GM19455 (cell line): Measurements from ENCODE around the gene GXYLT2.
"Not testable (repeated sequence)": the region's sequence is repeated elsewhere in the genome, so short reads cannot be mapped to it uniquely, and the experiment has no call there.

Experiments used
- ATAC-seq: cut with Tn5 transposase; IDR thresholded peaks from one replicate; pipeline ENCODE4 v1.9.1; 2021; ENCODE audit not compliant: unreplicated experiment

Gene GXYLT2

DNA sequence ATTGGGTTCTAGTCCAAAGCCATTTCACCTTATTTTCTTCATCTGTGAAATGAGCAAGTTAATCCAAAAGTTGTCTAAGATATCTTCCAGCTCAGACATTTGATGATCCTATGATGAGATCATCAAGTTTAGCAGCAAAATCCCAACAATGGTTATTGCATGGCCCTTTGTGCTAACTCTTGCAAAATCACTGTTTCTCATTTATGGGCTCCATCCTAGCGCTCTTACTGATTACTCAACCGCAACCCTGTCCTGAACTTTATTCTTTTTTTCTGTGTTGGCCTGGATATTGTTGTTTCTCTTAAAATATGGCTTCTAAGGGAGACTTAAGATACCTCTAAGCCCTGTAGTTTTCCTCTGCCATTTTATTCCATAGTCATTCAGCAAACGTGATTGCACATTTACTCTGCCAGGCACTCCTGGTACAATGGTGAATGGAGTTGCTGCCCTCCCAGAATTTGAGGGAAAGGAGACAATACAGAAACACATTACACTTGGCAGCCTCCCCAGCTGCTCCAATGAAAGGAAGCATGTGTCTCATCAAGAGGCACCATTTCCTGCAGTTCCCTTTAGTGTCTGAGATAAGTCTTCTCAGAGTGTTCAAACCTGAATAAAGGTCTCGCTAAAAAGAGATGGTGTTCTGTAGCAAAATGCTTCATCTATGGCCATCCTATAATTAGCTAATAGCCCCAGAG, 4.4 kb downstream of the GXYLT2 start:
- no peak for ATAC-seq

DNA sequence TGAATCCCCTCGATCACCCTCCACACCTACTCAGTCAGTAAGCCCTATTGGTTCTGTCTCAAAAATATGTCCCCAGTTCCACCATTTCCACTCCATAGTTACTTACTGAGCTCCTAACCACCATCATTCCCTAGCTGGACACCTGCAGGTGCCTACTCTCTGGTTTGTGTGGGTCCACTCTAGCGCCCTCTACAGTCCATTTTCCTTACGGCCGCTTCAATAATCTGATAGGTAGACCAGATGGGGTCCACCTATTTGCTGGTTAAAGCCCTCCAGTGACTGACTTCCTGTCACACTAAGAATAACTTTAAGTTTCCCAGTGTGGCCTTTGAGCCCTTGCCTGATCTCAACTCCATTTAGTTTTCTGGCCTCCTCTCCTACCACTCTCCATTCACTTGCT, 5.0 kb downstream of the GXYLT2 start:
- no peak for ATAC-seq

DNA sequence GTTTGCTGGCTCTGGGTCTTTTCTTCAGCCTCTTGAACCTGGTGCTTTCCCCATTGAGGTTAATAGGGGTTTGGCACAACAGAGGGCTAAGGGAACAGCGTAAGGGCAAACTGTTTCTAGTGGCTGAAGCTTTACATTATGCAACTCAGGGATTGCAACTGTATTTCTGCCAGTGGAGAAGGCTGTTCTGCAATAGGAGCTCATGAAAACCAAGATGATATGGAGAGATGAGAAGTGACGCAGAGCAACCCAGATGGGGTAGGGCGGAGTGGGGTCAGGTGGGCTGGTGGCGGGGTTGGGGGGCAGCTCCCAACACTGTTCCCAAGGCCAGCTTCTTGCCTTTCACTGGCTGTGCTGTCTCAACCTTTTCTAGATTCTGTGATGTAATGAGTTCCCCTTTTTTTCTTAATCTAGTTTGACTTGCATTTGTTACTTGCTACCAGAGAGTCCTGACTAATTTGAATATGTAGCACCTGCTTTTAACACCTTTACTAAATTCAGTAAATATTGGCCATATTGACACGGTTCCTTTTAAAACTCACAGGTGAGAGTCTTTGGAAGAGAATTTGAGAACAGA, 7.2 kb downstream of the GXYLT2 start:
- ATAC-seq: no peak

DNA sequence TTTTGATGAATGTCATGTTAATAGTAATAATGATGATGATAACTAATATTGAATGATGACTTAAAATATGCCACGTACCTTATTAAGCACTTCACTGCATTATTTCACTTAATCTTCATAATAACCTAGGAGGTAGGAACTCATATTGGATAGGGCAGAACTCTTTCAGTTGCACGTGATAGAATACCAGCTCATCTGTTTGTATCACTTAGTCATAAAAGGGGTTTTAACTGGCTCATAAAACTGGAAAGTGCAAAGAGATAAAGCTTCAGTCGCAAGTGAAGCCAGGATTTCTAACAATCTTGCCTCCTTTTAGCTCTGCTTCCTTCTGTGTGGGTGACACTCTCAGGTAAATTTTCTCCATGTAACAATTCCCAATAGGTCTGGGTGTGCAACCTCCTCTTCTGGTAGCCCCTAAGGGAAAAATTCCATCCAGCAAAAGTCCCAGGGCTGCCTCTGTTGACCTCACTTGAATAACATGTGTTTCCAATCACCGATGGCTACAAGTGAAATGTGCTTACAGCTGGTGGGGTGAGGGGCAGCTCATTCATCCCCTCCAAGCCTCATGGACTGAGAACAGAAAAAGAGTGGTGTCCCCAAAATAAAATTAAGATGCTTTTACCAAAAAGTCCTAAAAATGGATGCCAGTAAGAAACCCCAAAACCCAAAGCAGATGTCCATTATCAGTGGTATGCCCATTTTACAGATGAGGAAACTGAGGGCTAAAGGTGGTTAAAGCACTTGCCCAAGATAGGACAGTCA, 9.3 kb downstream of the GXYLT2 start:
- ATAC-seq: no peak

DNA sequence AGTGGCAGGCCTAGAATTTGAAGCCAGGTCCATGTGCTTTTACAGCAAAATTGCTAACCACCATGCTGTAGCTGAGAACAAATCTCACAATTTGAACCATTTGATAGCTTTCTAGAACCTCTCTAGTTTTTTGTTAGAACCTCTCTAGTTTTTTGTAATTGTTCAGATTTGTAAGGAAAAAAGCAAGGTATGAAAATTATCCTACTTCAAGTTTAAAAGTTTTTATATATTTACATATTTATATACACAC, 9.8 kb downstream of the GXYLT2 start:
- ATAC-seq: no peak

DNA sequence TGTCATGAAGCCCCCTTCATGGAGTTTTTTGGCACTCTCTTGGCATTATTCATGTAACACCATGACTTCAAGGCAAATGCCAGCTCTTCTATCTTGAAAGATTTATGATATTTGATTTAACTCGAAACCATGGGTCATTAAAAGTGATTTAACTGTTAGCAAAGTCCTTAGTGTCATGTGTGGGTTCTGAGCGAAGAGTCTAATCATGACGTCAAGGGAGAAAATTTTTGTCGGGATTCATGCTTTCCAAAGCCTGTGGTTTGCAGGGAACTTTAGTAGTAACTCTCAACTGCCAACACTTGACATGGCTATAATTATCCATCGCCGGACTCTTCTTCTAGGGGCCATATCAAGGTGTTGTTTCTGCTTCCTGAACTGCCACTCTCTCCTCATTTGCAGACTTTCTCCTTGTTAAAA, 11.5 kb downstream of the GXYLT2 start:
- ATAC-seq: no peak

DNA sequence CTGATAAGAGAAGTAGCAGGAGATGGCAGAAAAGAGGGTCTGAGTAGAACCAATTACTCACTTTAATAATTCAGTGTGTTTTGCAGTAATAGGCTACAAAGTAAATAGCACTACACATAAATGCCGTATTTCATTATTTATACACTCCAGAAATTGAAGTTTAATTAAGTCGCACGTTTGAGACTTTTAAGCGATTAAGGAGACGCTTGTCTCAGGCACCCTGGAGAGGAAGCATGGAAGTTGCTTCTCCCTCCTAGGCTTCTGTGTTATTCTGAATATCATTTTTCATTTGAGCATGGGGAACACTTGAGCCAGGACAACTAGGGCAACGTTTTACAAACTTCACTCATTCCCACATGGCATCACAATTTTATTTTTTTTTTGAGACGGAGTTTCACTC, 12.2 kb downstream of the GXYLT2 start:
- ATAC-seq: no peak

DNA sequence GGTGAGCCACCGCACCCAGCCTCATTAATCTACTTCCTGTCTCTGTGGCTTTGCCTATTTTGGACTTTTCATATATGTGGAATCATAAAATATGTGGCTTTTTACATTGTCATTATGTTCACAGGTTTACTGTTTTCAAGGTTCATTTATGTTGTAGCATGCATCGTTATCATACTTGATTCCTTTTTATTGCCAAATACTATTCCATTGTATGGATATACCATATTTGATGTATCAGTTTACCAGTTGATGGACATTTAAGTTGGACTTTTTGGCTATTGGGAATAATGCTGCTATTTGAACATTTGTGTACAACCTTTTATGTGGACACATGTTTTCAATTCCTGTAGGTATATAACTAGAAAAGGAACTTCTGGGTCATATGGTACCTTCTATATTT, 14.0 kb downstream of the GXYLT2 start:
- no peak for ATAC-seq

DNA sequence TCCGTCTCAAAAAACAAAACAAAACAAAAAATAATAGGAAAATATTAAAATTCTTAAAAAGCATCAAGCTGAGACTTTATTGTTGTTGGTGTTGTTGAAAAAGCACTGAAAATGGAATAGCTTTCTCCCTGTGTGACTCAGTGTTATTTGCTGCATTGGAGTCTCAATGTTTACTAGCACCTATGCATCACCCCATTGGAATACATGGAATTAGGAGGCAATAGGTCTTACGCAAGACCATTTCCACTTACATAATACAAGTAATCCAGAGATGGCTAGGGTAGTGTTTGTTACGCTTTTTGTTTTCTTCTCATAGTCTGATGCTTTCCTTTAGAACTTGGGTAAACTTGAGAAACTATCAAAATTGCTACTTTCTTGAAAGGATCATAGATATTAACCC, 15.2 kb downstream of the GXYLT2 start:
- ATAC-seq: no peak

DNA sequence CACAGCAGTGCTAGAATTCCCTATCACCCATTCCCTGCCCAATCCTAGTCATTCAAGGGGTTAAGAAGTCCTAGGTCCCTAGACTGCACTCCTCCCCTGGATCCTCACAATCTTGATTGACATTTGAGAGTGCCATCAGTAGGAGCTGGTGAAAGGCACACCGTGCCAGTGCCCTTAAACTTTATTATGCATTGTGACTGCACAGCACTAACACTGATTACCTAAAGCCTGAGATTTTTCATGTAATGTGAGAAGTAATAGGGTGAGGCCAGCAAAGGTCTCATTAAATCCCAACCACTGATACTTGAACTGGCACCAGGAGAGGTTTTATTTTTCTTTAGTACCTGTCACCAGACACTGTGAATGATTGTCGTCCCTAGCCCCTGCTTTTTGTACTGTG, 16.3 kb downstream of the GXYLT2 start:
- no peak for ATAC-seq

DNA sequence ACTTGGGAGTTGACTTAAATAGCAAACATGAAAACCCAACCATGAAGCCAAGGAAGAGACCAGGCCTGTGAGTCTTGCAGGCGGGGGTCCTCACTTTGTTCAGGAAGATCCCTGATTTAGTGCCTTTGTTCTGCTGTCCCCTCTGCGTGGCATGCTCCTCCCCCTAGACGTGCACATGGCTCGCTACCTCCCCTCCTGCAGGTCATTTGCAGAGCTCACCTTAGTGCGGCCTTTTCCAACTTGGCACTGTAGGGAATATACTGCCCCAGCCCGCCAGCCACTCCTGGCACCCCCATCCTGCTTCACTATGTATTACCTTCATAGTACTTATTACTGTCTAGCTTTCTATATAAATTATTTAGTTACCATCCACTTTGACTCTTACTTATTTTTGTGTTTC, 18.3 kb downstream of the GXYLT2 start:
- no peak for ATAC-seq

DNA sequence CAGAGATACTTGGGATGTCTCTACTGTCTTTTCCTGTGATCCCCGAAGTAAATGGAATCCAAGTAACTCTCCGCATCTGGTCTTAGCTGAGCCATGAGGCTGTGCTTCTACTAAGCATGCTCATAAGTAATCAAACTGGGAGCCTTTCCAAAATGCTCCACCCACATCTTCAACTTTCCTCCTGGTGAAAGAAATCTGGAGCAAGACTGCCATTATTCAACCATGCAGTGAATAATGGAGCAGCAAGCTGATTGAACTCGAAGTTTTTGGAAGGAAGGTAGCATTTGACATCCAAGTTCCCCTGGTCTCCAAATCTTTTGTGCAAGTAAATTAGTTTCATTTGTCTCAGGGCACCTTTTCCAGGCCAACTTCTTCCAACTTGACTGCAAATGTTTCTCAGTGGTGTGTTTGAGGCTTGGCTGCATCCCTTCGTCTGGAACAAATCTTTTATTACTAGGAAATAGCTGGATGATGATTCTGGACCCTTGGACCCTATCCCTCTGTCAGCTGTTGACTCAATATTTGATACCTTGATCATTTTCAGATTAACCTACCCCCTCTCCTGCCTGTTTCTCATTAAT, 19.4 kb downstream of the GXYLT2 start:
- no peak for ATAC-seq

DNA sequence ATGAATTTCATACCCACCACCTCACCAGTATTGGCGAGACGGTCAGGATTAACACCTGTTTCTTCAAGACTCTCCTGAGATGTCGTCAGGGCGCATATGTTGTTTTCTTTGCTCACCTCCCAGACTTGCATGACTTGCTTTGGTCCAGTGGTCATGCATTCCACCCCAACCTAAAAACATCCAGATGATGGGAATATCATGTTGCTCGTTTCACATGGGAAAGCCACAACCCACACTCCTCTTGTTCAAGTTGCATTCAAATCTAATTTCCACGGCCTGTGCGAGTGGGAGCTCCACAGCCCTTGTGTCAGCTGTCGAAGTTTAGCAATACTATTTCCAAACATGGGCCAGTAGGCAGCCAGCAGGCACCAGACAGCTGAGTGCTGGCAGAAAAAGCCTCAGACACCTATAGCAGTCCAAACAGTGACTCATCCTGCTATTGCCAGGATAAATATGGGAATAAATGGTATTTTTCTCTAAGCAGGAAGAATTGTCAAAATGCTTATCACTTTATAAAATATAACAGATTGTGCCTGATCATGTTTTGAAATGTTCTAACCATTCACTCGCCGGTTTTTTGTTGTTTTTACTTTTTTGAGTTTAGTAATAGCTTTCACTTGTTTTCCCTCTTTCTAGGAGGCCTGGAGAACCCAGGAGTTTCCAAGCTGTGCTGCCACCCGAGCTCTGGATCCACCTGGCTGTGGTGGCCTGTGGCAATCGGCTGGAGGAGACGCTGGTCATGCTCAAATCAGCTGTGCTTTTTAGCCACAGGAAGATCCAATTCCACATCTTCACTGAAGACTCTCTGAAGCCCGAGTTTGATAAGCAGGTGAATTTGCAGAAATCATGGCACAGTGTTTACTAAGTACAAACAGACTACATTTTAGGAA, 20.1 kb downstream of the GXYLT2 start:
- ATAC-seq: no peak

DNA sequence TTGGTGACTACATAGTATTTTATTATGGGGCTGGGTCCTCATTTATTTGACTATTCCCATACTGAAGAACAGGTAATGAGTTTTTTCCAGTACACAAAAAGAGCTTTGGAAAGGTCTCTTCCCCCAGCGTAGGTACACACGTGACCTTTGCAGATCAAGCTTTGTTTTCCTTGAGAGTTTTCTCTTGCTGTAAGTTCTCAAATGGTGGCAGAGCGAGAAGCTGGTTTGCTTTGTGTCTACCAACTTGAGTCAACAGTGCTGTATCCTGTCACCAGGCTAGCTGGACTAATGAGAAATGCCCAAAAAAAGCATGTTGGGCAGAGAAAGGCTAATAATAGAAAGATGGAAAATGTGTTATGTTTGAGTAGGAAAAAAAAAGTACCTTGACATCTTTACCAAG, 21.7 kb downstream of the GXYLT2 start:
- ATAC-seq: no peak

DNA sequence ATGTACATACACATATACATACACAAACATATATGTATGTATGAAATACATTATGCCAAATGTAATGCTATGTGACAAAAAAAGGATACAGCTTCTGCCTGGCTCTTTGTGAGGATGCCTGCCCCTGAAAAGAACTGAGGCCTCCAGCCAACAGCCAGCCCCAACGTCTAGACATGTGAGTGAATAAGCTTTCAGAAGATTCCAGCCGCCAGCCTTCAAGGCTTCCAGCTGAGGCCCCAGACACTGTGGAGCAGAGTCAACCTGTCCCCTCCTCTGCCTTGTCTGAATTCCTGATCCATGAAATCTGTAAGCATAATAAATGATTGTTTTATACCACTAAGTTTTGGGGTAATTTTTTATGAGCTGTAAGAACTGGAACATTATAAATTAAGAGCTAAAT, 24.7 kb downstream of the GXYLT2 start:
- no peak for ATAC-seq

DNA sequence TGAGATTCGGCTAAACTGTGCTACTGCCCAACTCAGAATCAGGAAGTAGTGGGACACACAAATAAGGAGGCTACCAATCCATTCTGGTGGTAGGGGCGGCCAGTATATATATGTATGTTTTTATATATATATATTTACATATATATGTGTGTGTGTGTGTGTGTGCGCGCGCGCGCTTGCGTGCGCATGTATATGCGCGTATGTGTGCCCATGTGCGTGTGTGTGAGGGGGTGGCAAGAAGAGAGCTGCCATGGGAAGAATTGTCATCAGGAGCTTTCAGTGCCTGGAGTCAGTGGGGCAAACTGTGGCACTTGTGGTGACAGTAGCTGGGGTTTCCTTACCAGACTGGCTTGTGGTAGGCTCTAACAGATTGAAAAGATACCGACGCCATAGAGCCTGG, 26.5 kb downstream of the GXYLT2 start:
- no peak for ATAC-seq

DNA sequence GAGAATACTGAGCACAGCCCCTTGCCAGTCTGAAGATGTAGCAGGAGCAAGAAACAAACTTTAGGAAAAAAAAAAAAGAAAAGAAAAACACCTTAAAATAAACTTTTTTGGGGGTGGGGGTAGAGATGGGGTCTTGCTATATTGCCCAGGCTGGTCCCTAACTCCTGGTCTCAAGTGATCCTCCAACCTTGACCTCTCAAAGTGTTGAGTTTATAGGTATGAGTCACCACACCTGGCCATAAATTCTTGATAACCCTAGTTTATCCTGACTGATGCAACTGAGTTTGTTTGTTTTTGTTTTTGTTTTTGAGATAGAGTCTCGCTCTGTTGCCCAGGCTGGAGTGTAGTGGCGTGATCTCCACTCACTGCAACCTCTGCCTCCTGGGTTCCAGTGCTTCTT, 28.4 kb downstream of the GXYLT2 start:
- no peak for ATAC-seq

DNA sequence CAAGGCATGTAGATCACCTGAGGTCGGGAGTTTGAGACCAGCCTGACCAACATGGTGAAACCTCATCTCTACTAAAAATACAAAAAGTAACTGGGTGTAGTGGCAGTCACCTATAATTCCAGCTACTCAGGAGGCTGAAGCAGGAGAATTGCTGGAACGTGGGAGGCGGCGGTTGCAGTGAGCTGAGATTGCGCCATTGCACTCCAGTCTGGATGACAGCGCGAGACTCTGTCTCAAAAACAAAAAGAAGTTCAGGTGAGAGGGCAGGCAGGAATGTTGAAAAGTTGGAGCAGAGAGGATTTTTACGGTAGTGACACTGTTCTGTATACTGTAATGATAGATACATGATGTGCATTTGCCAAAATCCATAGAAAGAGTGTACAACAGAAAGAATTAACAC, 31.7 kb downstream of the GXYLT2 start:
- ATAC-seq: no peak

DNA sequence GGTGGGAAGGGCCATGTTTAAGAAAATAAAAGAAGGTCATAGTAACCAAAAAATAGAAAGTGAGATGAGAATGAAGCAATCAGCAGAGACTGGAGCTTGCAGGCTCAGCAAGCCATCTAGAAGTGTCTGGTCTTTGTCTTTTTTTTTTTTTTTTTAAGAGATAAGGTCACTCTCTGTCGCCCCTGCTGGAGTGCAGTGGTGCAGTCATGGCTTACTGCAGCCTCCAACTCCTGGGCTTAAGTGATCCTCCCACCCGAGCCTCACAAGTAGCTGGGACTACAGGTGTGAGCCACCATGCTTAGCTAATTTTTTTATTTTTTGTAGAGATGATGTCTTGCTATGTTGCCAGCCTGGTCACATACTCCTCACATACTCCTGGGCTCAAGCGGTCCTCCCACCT, 36.2 kb downstream of the GXYLT2 start:
- no peak for ATAC-seq

DNA sequence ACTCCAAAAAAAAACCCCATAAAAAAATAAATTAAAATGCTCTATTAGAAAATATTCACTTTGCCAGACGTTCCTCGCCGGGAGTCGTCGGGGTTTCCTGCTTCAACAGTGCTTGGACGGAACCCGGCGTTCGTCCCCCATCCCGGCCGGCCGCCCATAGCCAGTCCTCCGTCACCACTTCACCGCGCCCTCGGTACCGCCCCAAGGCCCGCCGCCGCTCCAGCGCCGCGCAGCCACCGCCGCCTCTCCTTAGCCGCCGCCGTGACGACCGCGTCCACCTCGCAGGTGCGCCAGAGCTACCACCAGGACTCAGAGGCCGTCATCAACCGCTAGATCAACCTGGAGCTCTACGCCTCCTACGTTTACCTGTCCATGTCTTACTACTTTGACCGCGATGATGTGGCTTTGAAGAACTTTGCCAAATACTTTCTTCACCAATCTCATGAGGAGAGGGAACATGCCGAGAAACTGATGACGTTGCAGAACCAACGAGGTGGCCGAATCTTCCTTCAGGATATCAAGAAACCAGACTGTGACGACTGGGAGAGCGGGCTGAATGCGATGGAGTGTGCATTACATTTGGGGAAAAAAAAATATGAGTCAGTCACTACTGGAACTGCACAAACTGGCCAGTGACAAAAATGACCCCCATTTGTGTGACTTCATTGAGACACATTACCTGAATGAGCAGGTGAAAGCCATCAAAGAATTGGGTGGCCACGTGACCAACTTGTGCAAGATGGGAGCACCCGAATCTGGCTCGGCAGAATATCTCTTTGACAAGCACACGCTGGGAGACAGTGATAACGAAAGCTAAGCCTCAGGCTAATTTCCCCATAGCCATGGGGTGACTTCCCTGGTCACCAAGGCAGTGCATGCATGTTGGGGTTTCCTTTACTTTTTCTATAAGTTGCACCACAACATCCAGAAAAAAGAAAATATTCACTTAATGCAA, 41.2 kb downstream of the GXYLT2 start:
- ATAC-seq: not testable (repeated sequence)
